H1 (cell line): ENCODE data around the gene FAAP100. TPM values are rescaled to one million over a fixed set of nuclear protein-coding genes. Genes with fewer than 3 reads are reported as not detected.

Source experiments
- TCF12 ChIP-seq: IDR thresholded peaks from 2 replicates; pipeline ENCODE4 v1.6.1; 2011; ENCODE audit warnings: low read depth, mild to moderate bottlenecking, low read length
- ZNF274 ChIP-seq: IDR thresholded peaks from 2 replicates; pipeline ENCODE4 v1.7.0; 2012; ENCODE audit warnings: low read length, borderline replicate concordance; ENCODE audit errors: extremely low read depth
- polyA plus RNA-seq, 7 experiments: library from polyadenylated mRNA; depleted of rRNA in 3 of 7; stranded (reverse) in 5 of 7; unstranded in 2 of 7; fragments of >200 nt in 5 of 7; fragments of 200-250 nt in 2 of 7; gene quantifications; 1 replicate in 5 of 7; 2 replicates in 1 of 7; 4 replicates in 1 of 7; pipeline versions ENCODE4 v1.2.1 to v1.2.3, GENCODE V29; 2011 to 2013; ENCODE audit warnings: missing spikeins in 2 of 7, mixed read lengths in 2 of 7
- total RNA-seq: library from RNA; stranded (reverse); fragmentation: NEBNext Ultra II Directional; extraction: Animal tissue kit (Norgen Biotek cat#: 25700); gene quantifications from 2 replicates; pipeline ENCODE4 v1.2.1, GENCODE V29; 2021
- TF ChIP-seq, protein P1 (sequence below): IDR thresholded peaks from 2 replicates; pipeline ENCODE4 v1.6.1; 2012; ENCODE audit warnings: inconsistent platforms

FAAP100 gene
- total and polyA plus RNA-seq, 2 of the 8 experiments (the other 6 are each of a cell fraction or from before 2014, with no cell fraction given) = 23.2 to 41.8 TPM

DNA sequence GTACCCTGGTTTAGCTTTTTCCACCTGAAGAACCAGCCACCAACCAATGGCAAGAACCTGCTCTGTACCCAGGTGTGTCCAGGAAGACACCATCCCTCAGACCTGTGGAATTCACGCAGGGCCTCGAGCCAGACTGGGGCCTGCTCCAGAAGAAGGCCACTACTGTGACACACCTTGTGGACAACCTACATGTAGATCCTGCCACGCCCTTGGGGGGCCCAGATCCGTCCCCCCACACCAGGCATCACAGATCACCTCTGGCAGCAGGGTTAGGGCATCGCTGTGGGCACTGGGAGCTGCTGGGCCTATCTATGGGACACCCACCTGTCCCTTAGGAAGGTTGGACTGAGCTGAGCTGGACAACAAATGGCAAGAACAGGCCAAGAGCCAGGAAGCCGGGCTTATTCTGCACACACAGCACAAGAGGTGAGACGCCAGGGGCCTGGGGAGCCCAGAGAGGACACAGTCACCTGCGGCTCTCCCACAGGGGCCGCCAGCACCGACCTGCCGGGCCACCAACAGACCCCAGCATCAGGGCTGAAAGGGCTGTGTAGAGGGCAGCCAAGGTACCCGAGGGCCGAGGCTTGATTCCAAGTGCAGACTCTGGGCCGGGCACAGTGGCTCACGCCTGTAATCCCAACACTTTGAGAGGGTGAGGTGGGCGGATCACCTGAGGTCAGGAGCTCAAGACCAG, 7.7 kb downstream of the FAAP100 start (continued):
- TF ChIP-seq, protein P1, sequence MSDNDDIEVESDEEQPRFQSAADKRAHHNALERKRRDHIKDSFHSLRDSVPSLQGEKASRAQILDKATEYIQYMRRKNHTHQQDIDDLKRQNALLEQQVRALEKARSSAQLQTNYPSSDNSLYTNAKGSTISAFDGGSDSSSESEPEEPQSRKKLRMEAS = no peak
- TF ChIP-seq ZNF274 = no peak
- TF ChIP-seq TCF12 = no peak
